CD4-positive, alpha-beta T cell treated with Interleukin-17A for 4 hours (primary cell): ENCODE data around the gene KCNE3.
A peak's percentile ranks its signal among the peaks of the same experiment; 100 is the strongest.

Experiments
- DNase-seq: peaks from one replicate; pipeline ENCODE4 v3.0.0-alpha.2; 2020; ENCODE audit warnings: mixed read lengths

The KCNE3 gene

DNA sequence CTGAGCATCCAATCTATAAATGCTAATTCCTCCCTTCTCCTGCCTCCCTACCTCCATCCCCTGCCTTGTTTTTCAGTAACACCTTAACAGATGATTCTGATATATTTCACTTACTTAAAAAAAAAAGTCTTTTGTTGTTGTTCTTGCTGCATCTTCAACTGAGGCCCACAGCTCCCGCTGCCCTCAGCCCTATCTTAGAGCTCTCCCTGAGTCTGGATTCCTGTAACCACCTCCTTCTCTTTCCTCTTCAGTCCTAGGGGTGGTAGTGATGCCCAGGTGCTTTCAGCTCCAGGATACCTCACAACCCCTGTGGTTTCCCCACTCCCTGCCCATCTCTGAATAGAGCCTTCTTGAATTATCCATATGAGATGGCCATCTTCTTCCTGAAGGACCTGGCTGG, 3.7 kb upstream of the KCNE3 start:
- no peak for DNase-seq

DNA sequence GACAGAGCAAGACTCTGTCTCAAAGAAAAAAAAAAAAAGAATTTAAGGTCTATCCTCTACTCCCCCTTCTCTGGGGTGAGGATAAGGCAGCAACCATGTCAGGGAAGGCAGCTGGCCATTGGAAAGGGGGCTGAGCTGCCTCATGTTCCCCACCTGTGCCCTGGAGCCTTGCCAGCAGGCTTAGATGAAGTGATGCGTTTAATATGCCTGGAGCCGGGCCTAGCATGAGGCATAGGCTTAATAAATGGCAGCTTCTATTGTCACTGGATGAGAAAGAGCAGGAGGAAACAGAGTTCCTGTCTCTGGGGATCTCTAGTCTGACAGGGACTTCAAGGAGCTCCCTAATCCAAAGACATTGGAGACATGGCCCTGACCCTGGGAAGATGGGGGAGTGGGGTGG, 3.2 kb upstream of the KCNE3 start:
- DNase-seq: no peak

DNA sequence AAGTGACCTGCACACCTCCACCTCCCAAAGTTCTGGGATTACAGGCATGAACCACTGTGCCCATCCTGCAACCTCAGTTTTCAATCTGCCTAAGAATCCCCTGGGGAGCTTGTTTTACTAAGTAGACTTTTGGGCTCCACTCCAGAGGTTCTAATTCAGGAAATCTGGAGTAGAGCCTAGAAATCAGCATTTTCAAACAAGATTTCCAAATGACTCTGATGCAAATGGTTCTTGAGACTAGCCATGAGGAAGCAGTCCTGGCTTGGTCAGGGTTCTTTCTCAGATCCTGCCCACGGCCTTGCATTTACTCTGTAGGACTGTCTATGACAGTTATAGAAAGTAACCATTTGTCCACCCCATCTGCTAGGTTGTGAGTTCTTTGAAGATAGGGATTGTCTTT, 1.6 kb upstream of the KCNE3 start:
- no peak for DNase-seq

DNA sequence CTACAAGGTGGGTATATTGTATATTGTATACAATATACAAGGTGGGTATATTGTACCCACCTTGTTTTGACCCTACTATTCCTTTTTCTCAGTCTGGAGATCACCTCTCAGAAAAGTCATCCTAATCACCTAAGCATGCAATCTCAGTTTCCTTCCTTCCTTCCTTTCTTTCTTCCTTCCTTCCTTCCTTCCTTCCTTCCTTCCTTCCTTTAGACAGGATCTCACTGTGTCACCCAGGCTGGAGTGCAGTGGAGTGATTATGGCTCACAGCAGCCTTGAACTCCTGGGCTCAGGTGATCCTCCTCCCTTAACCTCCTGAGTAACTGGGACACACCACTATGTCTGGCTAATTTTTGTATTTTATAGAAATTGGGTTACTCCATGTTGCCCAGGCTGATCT, 1.2 kb upstream of the KCNE3 start:
- no peak for DNase-seq

DNA sequence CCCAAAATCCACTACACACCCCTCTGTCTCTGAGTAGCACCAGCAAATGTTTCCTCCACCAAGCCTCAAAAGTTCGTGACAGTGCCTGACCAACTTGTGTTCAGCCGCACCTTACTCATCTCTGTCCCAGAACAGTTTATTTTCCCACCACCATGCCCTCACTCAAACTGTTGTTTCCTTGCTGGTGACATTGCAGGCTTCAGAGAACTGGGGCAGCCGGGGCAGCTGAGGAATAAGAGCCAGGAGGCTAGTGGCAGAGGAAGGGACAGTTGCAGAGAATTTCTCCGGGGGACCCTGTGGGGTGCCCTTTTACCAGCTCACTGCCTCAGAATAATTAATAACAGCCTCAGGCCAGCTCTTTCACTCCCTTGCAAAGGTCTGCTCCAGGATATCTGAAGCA, 709 bp upstream of the KCNE3 start:
- no peak for DNase-seq

DNA sequence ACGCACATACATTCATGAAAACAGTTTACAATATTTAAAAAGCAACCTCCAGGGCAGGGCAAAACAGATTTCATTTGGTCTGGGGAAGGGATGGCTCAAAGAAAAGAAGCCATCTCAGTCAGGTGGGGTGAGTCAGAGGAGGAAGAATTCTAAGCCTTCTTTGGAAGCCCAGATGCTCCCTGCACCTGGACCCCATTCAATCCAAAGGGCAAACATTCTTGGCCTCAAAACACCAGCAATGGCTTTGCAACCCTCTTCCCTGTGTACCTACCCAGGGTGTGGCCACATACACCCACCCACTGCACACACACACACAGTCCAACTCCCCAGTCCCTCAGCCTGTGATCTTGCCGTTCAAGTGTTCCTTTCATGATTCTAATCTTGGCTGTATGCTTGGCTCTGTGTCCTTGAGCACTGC, 2.0 kb downstream of the KCNE3 start:
- no peak for DNase-seq

DNA sequence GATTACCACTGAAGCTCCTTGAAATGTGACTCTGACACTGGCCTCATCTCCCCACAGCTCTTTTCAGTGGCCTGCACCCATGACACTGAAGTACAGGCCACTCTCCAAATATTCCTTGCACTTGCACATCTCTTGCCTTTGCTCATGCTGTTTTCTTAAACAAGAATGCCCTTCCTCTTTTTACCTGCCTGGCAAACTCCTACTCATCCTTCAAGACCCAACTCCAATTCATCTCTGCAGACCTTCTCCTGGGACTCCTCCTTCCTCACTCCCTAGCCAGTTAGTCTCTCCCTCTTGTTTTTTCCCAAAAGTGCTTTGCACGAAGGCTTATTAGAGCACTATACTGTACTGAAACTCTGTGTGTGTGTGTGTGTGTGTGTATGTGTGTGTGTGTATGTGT, 2.6 kb downstream of the KCNE3 start:
- no peak for DNase-seq

DNA sequence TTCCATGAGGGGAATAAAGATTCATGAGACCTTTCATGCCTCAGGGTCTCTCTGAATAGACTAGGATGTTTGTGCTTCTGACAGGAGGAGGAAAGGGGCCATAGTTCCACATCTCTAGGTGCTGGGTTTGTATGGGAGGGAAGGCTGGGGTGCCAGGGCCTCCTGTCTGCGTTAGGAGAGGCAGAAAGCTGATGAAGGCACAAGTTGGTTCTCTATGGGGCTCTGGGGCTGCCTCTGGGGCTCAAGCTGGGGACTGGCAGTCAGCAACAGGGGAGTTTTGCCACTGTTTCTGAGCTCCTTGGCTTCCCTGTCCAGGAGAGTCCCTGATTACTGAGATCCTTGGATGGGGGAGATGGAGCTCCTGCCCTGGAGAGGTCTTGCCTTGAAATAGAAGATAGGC, 4.1 kb downstream of the KCNE3 start:
- no peak for DNase-seq

DNA sequence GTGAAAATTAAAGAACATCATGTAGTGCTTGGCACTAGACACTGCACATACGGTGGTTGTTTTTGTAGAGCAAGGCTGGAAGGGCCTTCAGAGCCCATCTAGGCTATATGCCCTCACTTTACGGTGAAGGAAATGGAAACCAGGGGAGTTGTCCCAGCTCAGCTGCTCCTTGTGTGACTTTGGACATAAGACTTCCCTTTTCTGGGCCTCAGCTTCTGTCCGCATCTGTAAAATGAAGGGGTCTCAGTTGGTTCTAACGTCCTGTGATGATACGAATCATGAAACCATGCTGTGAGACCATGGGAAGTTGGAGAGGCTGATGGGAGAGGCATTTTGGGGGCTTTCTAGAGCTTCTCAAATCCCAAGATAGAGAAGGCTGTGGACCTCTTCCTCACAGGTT, 4.7 kb downstream of the KCNE3 start:
- DNase-seq: no peak

DNA sequence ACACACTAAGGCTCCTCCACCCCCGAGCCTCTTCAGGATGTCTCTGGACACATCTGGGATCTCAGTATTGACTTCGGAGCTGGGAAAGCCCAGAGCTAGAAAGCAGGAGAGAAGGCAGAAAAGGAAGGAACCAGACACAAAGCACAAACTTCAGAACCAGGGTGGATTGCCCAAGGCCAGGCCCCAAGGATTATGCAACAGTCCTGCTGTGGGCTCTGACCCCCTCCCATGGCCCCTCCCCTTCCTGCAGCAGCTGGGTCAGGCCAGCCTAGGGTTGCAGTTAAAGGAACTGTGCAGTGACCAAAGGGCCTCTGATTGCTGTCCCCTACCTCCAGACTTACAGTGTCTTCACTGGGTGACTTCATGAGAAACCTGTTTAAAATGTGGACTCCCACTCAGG, 5.3 kb downstream of the KCNE3 start:
- no peak for DNase-seq

DNA sequence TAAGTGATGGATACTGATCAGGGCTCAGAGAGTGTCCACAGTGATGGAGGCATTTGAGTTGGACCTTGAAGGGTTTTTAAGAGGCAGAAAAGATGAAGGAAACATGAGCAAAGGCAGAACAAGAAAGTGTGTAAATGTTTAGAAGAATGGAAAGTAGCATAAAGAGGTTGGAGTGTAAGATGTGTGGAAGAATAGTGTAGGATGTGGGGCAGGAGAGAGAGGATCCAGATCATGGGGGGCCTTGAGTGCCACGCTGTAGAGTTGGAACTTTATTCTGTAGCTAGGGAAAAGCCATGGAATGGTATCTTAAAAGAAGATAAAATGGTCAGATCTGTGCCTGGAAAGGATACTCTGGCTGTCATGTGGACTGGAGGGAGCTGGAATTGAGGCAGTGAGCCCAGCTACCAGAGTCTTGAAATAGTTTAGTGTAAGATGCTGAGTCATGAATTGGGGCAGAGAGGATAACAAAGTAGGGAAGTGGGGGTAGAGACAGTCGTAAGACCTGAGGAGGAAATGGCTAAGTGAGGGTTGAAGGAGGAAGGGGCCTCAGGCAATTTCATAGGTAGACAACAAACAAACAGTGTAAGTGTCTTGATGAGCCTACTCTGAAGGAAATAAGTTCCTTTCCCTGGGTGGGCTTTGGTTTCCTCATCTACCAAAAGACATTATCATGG, 6.7 kb downstream of the KCNE3 start:
- no peak for DNase-seq

DNA sequence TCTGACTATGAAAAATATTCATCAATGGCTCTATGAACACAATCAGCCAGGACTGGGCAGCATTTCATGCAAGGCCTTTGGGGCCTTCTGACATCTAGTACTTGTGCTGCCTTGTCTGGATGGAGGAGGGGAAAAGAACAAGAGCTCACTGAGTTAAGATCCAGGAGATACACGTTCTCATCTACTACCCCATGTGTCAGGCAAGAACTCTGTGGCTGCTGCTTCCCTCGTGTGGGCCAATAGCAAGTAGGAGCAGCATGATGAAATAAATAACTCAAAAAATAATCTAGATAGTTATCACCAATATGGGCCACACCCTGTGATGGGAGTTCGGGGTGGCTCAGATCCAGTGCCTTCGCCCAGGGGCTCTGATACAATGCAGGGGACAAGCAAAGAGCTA, 7.3 kb downstream of the KCNE3 start:
- DNase-seq: no peak

DNA sequence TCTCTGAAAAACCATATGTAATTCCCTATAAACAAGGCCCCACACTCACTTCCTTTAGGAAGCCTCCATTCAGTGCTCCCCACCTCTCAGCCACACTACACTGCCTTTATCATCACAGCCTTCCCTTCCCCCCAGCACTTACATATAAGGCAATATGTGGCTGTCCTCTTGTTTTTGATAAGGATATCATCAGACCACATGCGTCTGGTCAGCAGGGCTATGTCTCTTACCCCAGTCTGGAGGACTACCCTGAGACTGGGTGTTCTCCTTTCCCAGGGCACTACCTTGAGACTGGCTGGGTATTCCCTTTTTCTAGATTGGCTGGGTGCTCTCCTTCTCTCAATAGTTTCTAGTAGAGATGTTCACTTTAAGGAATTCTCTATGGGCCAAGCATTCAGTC, 7.8 kb downstream of the KCNE3 start:
- no peak for DNase-seq

DNA sequence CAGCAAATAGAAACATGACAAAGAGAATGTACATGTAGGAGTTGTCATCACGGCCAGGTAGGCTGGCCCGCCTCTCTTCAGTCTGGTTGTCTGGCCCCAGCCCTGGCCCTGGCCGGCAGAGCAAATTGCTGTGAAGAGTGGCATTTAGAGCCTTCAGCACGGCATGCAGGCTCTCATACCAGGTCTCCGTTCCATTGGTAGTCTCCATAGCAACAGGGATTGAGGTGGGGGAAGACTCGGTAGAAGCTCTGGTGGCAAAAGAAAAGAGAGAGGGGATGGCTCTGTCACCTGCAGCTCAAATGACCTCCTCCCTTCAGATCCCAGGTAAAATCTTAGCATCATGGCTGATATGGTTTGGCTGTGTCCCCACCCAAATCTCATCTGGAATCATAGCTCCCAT, 10.0 kb downstream of the KCNE3 start:
- DNase-seq: no peak

DNA sequence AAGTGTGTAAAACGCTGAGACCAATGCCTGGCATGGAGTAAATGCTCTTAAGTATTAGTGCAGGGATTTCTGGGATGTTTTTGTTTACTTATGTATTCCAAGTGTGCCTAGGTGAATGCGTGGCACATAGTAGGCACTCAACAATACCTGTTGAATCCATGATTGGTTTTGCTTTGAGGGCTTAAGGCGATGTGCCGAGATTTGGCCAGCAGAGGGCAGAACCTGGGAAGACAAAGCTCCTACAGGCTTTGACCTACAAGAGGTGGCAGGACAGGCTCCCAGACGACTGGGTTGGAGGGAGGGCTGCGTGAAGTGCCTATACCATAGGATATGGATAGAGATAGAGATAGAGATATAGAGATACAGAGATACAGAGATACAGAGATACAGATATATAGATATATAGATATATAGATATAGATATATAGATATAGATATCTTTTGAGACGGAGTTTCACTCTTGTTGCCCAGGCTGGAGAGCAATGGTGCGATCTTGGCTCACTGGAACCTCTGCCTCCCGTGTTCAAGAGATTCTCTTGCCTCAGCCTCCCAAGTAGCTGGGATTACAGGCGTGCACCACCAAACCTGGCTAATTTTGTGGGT, 13.9 kb downstream of the KCNE3 start:
- peak; percentile 67 for DNase-seq

DNA sequence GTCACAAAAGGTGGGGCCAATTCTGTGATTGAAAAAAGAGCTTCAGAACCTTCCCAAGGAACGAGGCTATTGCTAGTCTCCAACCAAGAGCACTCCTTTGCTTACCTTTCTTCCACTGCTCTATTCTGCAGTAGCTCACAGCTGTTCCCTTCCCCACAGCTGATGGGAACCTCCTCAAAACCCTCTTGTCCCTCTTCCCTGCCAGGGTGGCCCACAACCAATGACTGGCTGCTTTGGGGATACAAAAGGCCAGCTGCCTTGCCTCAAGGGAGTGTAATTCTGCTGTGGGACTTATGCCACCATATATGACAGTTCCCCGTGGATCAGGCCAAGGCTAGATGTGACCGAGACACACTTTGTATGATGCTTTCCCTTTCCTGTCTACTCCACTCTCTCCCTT, 15.0 kb downstream of the KCNE3 start:
- DNase-seq: no peak

DNA sequence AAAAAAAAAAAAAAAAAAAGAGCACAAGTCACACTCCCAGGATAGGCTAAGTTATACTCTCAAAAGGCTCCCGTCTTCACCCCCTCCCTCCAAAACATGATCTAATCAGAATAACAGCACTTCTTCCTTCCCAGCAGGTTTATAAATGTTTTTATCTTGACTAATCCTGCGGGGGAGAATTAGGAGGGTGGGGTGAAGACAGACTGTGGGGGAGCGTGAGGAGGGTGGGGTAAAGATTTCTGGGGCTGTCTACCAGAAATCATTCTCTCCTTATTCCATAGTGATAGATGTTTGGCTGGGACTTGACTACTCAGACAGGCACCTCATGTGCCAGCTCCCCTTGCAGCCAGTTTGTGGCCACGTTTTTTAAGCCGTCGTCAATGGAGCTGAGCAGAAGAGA, 17.0 kb downstream of the KCNE3 start:
- no peak for DNase-seq

DNA sequence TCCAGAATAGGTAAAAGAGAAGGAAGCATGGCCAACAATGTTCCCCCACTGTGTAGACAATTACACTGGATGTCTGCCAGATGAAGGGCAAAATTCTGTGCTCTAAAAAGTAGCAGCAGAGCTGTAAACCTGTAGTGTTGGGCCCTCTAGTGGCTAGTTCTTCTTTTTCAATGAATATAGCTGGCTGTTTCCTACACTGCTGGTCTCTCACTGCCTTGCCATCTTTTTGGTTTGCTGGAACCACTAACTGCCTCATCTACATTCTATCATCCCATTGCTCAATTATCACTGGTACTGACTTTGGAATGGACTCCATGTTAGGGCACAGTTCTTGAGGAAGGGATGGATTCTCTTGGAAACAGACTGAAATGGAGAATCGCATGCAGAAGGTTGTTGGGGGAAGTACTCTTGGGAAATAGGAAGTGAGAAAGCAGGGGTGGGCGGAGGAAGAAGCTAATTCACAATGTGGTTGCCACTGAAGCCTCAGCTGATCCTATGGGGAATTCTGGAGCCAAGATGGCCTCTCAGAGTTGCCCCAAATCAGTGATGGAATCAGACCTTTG, 17.9 kb downstream of the KCNE3 start:
- peak; percentile 51 for DNase-seq

DNA sequence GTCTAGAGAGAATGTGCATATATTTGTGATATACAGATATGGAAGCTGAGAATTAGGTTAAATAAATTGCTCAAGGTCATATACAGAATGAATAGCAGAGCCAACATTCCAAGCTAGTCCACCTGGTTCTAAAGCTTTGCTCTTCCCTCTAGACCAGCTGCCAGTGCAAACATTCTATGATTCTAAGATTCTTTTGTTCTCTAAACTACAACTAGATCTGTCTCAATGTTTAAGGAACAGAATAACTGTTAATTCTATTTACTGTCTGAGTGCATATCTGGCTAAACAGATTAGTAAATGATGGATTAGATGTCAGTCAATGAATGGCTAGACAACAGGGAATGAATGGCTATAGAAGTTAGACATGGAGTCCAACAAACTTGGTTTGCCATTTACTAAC, 19.6 kb downstream of the KCNE3 start:
- DNase-seq: no peak

DNA sequence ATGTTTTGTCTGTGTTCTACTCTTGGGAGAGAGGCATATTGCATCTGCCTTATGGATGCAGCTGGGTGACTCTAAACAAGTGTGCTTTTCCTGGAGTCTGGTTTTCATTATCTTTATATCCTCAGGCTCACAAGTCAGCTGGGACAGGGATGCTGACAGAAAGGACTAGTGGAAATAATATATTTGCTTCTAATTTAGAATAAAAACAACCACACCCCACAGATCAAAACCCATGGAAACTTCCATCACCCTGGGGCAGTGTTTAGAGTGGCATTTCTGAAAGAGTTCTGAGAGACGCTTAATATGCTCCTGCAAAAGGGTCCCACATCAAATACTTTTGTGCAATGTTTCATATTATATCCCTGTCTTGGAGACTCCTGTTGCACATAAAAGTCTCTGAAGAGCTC, 20.8 kb downstream of the KCNE3 start:
- no peak for DNase-seq

DNA sequence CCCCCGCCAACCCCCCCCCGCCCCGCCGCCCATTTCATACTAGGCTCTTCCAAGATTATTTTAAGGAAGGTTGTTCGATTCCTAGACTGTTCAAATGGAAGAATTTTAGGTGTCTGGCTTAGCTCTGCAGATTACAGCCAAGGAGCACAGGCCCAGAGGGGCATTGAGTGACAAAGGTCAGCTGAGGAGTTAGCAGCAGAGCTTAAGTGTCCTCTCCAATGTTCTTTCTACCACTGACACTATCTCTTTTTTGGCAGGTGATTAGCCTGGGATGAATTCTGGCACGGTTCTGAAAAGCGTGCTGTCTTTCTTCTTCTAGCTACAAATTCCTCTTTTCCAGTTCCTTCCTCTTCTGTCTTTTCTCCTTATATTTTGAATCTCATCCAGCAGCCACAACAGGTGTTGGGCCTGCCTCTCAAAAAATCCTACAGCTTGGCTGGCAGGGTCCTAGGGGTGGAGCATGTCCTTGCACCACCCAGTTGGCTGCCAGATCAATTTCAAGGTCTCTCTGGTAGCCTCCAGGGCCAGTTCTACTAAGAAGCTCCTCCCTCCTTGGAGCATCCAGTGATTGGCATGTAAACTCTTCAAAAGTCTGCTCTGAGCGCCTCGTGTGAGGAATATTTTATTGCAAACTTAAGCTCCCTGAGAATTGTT, 23.0 kb downstream of the KCNE3 start:
- DNase-seq: no peak

DNA sequence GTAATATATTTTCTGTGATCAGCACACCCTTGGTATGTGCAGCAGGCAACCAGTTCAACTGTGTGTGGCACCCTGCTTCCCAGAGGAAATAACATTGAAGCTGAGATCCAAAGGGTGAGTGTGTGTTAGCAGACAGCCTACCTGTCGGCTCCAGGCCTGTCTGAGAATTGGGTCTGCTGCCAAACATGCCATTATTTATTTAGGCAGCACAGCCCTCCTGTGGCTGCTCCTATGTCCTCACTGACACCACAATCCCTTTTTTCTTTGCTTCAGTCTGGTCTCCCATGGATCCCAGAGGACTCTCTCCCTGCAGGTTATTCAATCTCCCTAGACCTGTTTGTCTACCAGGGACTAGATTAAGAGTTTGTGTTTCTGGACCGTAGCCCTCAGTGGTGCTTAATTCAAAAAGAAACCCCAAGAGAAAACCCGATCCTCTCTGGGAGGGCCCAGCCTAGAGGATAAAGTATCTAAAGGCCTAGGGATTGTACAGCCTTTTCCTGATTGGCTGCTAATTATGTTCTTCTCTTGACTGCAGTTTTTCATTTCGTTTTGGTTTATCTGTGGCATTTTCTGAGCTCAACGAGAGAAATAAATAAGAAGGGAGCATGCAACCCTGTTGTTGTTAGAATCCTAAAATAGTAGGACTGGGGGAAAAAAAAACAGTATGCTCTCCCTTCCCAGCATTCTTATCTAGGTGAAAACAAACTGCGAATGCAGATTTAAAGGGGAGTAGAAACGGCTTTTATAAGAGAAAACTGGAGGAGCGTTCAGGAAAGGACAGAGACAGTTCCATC, 24.1 kb downstream of the KCNE3 start:
- DNase-seq: no peak

DNA sequence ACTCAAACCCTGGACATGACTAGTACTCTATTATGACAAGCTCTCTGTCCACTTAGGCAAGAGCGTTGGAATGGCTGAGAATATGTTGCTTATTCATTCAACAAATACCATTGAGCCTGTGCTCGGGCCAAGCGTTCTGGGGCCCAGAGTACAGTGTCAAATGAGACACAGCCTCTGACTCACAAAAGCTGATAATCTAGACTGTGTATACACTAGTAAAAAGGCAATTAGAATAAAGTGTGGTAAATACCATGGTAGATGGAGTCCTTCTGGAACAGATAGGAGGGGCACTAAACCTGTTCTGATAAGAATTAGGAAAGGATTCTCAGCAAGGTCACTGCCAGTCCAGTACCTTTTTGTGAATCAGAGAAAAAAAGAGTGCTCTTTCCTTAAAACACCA, 24.7 kb downstream of the KCNE3 start:
- no peak for DNase-seq

DNA sequence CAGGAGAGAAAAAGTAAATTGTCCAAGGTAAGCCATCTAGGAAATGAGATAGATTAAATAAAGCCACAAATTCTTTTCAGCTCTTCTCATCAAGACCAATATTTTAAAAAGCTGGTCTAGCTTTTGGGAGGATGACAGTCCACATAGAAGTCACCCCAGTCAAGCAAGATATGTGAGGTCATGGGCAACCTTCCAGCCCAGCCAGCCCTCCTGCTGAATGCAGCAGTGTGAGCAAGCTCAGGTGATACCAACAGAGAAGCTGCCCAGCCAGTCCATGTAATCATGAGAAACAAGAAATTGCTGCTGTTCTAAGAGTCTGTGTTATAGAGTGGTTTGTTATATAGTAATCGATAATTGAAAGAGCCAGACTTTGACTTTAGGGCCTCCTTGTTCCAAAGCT, 28.7 kb downstream of the KCNE3 start:
- no peak for DNase-seq
